GM18507 (cell line): ENCODE data around the gene EGR2.

ENCODE experiments used
- DNase-seq: peaks from one replicate; pipeline ENCODE4 v3.0.0; 2011; ENCODE audit warnings: low read depth; ENCODE audit not compliant: insufficient read length; ENCODE audit errors: extremely low spot score
- FAIRE-seq: peaks from 2 replicates; lab custom pipeline; 2011; peaks lifted over from hg19 to GRCh38; lab: Jason Lieb, UNC

The EGR2 gene

DNA sequence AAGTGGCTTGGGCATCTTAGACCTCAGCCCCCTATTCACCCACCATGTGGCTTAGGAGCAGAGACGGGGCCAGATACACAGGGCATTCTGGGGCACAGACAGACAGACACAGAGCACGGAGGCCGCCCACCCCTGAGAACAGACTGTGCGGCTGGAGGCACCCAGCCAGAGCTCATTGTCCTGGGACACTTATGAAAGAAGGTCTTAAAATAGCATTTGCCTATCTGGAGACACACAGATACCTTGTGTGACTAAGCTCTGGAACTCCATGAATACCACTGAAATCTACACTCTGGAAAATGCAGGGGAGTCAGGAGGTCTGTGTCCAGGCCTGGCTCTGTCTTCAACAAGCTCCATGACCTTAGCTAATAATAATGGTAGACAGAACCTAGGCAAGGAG, 53.0 kb downstream of the EGR2 start:
- no peak for DNase-seq
- FAIRE-seq: no peak
